H1 (cell line): Measurements from ENCODE around the gene SMAD7. TPM values are rescaled to one million over a fixed set of nuclear protein-coding genes. Genes with fewer than 3 reads are reported as not detected.

ENCODE experiments used
- CTCF ChIP-seq, 3 experiments: IDR thresholded peaks; 1 replicate in 2 of 3; 2 replicates in 1 of 3; pipeline versions ENCODE4 v1.5.1 to v1.6.1; 2011; ENCODE audit warnings: low read length in 3 of 3, mild to moderate bottlenecking in 3 of 3, inconsistent platforms in 2 of 3, low read depth in 1 of 3, moderate library complexity in 1 of 3; ENCODE audit not compliant: insufficient read depth in 1 of 3; ENCODE audit errors: control extremely low read depth in 1 of 3
- RAD21 ChIP-seq, 2 experiments: IDR thresholded peaks in 1 of 2; conservative IDR thresholded peaks in 1 of 2; 2 replicates each; pipeline ENCODE4 v1.6.1; 2011; ENCODE audit warnings: low read depth in 2 of 2, low read length in 2 of 2, improper control_type of control experiment in 1 of 2, inconsistent platforms in 1 of 2, mild to moderate bottlenecking in 1 of 2, moderate library complexity in 1 of 2
- polyA plus RNA-seq, 7 experiments: library from polyadenylated mRNA; depleted of rRNA in 3 of 7; stranded (reverse) in 5 of 7; unstranded in 2 of 7; fragments of >200 nt in 5 of 7; fragments of 200-250 nt in 2 of 7; gene quantifications; 1 replicate in 5 of 7; 2 replicates in 1 of 7; 4 replicates in 1 of 7; pipeline versions ENCODE4 v1.2.1 to v1.2.3, GENCODE V29; 2011 to 2013; ENCODE audit warnings: missing spikeins in 2 of 7, mixed read lengths in 2 of 7
- total RNA-seq: library from RNA; stranded (reverse); fragmentation: NEBNext Ultra II Directional; extraction: Animal tissue kit (Norgen Biotek cat#: 25700); gene quantifications from 2 replicates; pipeline ENCODE4 v1.2.1, GENCODE V29; 2021

SMAD7 gene
- total and polyA plus RNA-seq, 2 of the 8 experiments (the other 6 are each of a cell fraction or from before 2014, with no cell fraction given), result 6.5 to 15.5 TPM

GRCh38 chr18:48948112-48949049, 2.4 kb downstream of the SMAD7 start (continued):
- TF ChIP-seq CTCF (IDR thresholded peaks at IDR 0.05; ENCODE audit: control extremely low read depth in 1 of 3, insufficient read depth in 1 of 3, low read depth in 1 of 3, low read length in 3 of 3) (no peak), RAD21 (IDR thresholded peaks at IDR 0.05 in 1 of 2, conservative IDR thresholded peaks at IDR 0.05 in 1 of 2; ENCODE audit: low read depth in 2 of 2, low read length in 2 of 2) (peak in 1 of 2 experiments; percentile 7; a peak in 1 of 4 replicates)
